Endothelial cell of umbilical vein (primary cell): Measurements from ENCODE around the gene NIF3L1.

ENCODE experiments used
- CTCF ChIP-seq, 2 donors: IDR thresholded peaks; 1 replicate in 1 of 2; 2 replicates in 1 of 2; pipeline ENCODE4 v1.5.1; 2011; ENCODE audit warnings: low read length in 2 of 2, mild to moderate bottlenecking in 2 of 2, moderate library complexity in 2 of 2, control low read depth in 1 of 2, inconsistent platforms in 1 of 2, low read depth in 1 of 2; ENCODE audit not compliant: insufficient read depth in 1 of 2; ENCODE audit errors: extremely low read depth in 1 of 2
- EZH2 ChIP-seq: IDR thresholded peaks from 2 replicates; pipeline ENCODE4 v1.6.1; 2012; ENCODE audit warnings: borderline replicate concordance, low read depth, mild to moderate bottlenecking, moderate library complexity, low read length, inconsistent platforms; ENCODE audit not compliant: severe bottlenecking
- JUN ChIP-seq: IDR thresholded peaks from 2 replicates; pipeline ENCODE4 v1.6.1; 2011; ENCODE audit warnings: borderline replicate concordance, low read depth; ENCODE audit not compliant: insufficient read length, insufficient read depth
- MAX ChIP-seq: IDR thresholded peaks from 2 replicates; pipeline ENCODE4 v1.6.1; 2011; ENCODE audit not compliant: insufficient read depth, insufficient read length
- POLR2A ChIP-seq: IDR thresholded peaks from 2 replicates; pipeline ENCODE4 v1.6.1; 2012; ENCODE audit warnings: low read depth, mild to moderate bottlenecking, control low read depth, low read length
- POLR2AphosphoS5 ChIP-seq: IDR thresholded peaks from 2 replicates; pipeline ENCODE4 v1.6.1; 2012; ENCODE audit warnings: low read depth, mild to moderate bottlenecking, control low read depth, low read length, moderate library complexity; ENCODE audit not compliant: insufficient read depth

- TF ChIP-seq CTCF (IDR thresholded peaks at IDR 0.05; ENCODE audit: extremely low read depth in 1 of 2, insufficient read depth in 1 of 2, low read depth in 1 of 2, low read length in 2 of 2) (no peak), JUN (no peak), MAX (no peak), POLR2AphosphoS5 (no peak), EZH2 (no peak), POLR2A (no peak)
These were observed 50.7 kb downstream of the NIF3L1 start for GRCh38 chr2:200939832-200940231.
